Subcutaneous abdominal adipose tissue (tissue), 5 donors: ENCODE data around the gene ELMO2.

ENCODE experiments used
- H3K27ac ChIP-seq: one replicate; pipeline ENCODE4 v1.7.0; 2013; ENCODE audit warnings: low read depth, mild to moderate bottlenecking, inconsistent platforms, low read length, moderate library complexity
- H3K27me3 ChIP-seq, 5 donors: one replicate each; pipeline ENCODE4 v1.7.0; 2013; ENCODE audit warnings: low read length in 5 of 5, inconsistent platforms in 1 of 5; ENCODE audit not compliant: control insufficient read depth in 5 of 5, insufficient read depth in 4 of 5
- H3K36me3 ChIP-seq, 5 donors: one replicate each; pipeline ENCODE4 v1.7.0; 2013; ENCODE audit warnings: low read length in 5 of 5; ENCODE audit not compliant: control insufficient read depth in 5 of 5, insufficient read depth in 5 of 5
- H3K4me1 ChIP-seq, 5 donors: one replicate each; pipeline ENCODE4 v1.7.0; 2013; ENCODE audit warnings: low read length in 5 of 5, mild to moderate bottlenecking in 3 of 5, moderate library complexity in 1 of 5; ENCODE audit not compliant: control insufficient read depth in 5 of 5, insufficient read depth in 5 of 5
- H3K4me3 ChIP-seq, 5 donors: one replicate each; pipeline ENCODE4 v1.7.0; 2013; ENCODE audit warnings: low read length in 5 of 5, low read depth in 1 of 5
- H3K9ac ChIP-seq, 5 donors: one replicate each; pipeline ENCODE4 v1.7.0; 2013; ENCODE audit warnings: low read length in 5 of 5, mild to moderate bottlenecking in 4 of 5, moderate library complexity in 3 of 5
- H3K9me3 ChIP-seq, 5 donors: one replicate each; pipeline ENCODE4 v1.7.0; 2013; ENCODE audit warnings: low read length in 5 of 5; ENCODE audit not compliant: control insufficient read depth in 5 of 5
- donor health status: healthy.
- donor health status: healthy.
- donor health status: healthy.
- donor health status: healthy.
- donor health status: healthy.

The ELMO2 gene, protein sequence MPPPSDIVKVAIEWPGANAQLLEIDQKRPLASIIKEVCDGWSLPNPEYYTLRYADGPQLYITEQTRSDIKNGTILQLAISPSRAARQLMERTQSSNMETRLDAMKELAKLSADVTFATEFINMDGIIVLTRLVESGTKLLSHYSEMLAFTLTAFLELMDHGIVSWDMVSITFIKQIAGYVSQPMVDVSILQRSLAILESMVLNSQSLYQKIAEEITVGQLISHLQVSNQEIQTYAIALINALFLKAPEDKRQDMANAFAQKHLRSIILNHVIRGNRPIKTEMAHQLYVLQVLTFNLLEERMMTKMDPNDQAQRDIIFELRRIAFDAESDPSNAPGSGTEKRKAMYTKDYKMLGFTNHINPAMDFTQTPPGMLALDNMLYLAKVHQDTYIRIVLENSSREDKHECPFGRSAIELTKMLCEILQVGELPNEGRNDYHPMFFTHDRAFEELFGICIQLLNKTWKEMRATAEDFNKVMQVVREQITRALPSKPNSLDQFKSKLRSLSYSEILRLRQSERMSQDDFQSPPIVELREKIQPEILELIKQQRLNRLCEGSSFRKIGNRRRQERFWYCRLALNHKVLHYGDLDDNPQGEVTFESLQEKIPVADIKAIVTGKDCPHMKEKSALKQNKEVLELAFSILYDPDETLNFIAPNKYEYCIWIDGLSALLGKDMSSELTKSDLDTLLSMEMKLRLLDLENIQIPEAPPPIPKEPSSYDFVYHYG

DNA sequence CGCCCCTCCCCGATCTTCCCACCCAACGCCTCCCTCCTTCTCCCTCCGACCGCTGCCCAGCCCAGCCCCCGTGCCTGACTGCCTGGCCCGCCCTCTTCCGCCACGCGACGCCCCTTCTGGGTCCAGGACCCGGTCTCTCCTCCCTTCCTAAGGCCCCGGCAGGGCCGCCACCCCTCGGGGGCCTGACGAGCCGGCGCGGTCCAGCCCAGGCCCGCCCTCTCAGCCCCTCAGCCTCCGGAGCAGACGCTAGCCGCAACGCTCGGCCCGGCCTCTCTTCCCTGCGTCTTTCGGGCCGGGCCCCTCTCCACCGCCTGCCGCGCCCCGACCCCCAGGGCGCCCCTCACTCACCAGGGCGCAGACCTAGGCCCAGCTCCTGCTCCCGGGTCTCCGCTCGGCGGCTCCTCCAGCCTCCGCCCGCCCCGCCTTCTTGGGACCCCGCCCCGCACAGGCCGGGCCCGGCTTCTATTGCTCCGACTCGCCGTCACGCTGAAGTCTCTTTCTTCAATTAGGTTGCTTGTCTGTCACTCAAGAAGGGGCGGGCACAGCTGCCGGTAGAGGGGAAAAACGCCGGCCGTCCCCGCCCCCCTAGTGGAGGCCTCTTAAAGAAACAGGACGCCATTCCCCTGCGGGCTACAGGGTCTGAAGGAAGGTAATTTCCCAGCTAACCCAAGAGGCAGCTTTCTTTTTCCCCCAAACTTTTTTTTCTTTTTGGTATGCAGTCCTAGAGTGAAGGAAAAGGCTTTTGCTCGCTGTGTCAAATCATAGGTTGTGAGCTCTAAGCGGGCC, at the start of gene ELMO2:
Gene ELMO2, minus strand, starts transcription at position 416 of the 786 bp plus-strand sequence. CDS start 12,133 bp downstream, outside the sequence.
- H3K36me3 ChIP-seq, result no peaks in the 10 kb centered on the region
- peak within 1 kb of the TSS; percentile 79 to 91 (median 83) for H3K4me3 ChIP-seq
- H3K4me1 ChIP-seq, result peaks cover 14 to 60% (median 50%) of the 10 kb centered on the region in 5 donors
- no peaks in the 10 kb centered on the region for H3K27me3 ChIP-seq
- H3K27ac ChIP-seq, result peak within 1 kb of the TSS; percentile 86
- no peaks in the 10 kb centered on the region for H3K9me3 ChIP-seq
- H3K9ac ChIP-seq, result peak within 1 kb of the TSS; percentile 68 to 96 (median 86)

DNA sequence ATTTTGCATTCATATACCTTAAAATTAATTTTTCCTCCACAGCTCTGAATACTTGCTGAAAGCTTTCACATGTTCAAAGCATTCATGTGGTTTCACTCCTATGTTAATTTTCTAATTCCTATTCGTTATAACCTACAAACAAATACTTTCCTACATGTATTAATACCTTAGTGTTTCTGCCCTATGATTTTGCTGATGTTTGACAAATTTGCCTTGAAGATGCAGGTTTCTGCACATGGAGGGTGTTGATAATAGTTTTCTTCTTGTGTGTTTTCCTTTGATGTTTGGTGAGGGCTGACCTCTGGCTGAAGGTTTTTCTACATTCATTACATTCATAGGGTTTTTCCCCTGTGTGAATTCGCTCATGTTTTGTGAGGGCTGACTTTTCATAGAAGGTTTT, 49.3 kb upstream of the ELMO2 start:
- no peaks in the 10 kb centered on the region for H3K36me3 ChIP-seq
- no peak overlapping the region for H3K4me3 ChIP-seq
- H3K9me3 ChIP-seq, result peaks cover 5 to 10% (median 9%) of the 10 kb centered on the region in 5 donors
- peaks cover 11 to 21% (median 14%) of the 10 kb centered on the region in 5 donors for H3K27me3 ChIP-seq
- H3K9ac ChIP-seq, result no peak overlapping the region
- no peak overlapping the region for H3K27ac ChIP-seq
- peaks cover 0 to 8% (median 7%) of the 10 kb centered on the region in 5 donors for H3K4me1 ChIP-seq

DNA sequence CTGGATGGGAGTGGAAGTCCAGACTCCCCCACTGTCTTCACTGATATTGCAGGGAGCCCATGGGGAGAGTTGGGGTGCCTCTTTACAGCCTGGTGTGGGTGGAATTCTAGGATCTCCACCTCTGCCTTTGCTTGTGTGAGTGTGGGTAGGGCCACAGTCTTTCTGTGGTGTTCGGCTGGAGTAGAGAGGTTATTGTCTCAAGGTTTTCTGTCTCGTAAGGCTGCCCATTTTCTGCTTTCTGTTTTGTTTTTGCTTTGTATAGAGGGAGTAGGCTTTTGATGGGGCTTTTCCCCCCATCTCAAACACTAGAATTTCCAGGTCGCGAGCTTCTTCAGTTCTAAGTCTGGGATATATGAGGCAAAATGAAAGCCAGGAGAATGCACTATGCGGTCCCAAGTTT, 40.4 kb upstream of the ELMO2 start:
- Histone ChIP-seq H3K27me3 (peaks cover 0 to 7% (median 2%) of the 10 kb centered on the region in 5 donors), H3K4me3 (no peak overlapping the region), H3K36me3 (no peaks in the 10 kb centered on the region), H3K27ac (no peak overlapping the region), H3K9ac (no peak overlapping the region), H3K9me3 (peaks cover 0 to 3% (median 0%) of the 10 kb centered on the region in 5 donors), H3K4me1 (peaks cover 0 to 6% (median 2%) of the 10 kb centered on the region in 5 donors)

DNA sequence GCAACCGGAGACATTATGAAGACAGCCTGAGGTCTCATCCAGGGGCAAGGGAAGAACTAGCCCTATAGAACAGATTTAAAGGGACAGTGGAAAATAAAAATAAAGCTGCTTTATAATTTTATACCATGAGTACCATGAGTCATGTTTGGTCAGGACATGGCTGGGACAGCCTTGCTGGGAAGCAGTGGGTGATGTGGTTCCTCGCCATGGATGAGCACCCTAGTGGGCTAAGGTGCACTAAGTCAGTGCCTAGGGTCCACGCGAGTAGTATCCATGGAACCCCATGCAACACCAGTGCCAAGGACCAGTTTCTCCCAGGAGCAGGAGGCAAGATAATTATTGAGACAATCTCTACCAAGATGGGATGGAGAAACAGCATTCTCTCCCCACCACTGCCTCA, 33.4 kb upstream of the ELMO2 start:
- no peak overlapping the region for H3K27ac ChIP-seq
- H3K9ac ChIP-seq, result no peak overlapping the region
- H3K4me3 ChIP-seq, result no peak overlapping the region
- no peaks in the 10 kb centered on the region for H3K36me3 ChIP-seq
- H3K4me1 ChIP-seq, result peaks cover 0 to 9% (median 5%) of the 10 kb centered on the region in 5 donors
- peaks cover 0 to 3% (median 0%) of the 10 kb centered on the region in 5 donors for H3K9me3 ChIP-seq
- peaks cover 0 to 3% (median 0%) of the 10 kb centered on the region in 5 donors for H3K27me3 ChIP-seq

DNA sequence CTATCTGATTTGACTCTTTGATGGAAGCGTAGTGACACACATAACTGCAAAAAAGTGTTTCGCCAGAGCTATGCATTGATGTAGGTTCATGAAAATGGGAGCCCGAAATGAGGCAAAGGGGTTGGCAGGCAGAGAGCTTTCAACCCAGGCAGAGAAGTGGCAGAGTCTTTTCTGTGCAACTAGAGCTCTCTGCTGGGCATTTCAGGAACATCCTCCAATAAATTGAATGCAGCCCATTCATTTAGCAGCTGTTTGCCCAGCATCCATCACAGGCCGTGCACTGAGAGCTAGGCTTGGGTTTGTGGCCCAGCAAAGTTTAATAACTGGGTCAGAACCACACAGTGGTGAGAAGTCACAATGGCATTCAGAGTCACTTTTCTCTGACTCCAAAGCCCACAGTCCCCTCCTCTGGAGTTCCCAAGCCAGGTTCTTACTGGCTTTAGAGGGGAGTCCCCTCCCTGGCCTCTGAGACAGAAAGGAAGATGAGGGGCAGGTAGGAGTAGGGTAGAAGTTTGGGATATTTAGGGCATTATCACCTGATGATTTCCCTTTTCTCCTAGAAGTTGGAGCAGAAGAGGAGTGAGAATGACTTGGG, 31.8 kb upstream of the ELMO2 start:
- peaks cover 0 to 9% (median 5%) of the 10 kb centered on the region in 5 donors for H3K4me1 ChIP-seq
- no peak overlapping the region for H3K9ac ChIP-seq
- no peaks in the 10 kb centered on the region for H3K9me3 ChIP-seq
- no peak overlapping the region for H3K27ac ChIP-seq
- H3K36me3 ChIP-seq, result no peaks in the 10 kb centered on the region
- peaks cover 0 to 3% (median under 1%) of the 10 kb centered on the region in 5 donors for H3K27me3 ChIP-seq
- no peak overlapping the region for H3K4me3 ChIP-seq

DNA sequence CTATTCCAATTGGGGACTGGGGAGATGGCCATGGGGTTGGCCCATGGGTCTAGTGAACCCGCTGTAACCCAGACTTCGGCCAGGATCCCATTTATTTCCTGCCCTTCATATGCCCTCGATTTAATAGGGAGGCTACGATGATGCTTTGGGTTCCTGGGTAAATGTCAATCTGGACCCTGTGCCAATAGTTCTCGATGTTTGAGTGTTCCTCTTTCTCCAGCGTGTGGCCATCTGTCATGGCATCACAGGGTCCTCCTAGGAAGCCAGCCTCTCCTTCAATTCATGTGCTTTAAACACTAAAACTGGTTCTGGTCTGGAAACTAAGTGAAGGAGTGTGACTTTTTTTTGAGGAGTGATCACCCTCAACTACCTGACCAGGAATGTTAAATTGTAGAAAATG, 28.7 kb upstream of the ELMO2 start:
- Histone ChIP-seq H3K4me1 (peaks cover 0 to 6% (median 0%) of the 10 kb centered on the region in 5 donors), H3K9me3 (no peaks in the 10 kb centered on the region), H3K9ac (no peak overlapping the region), H3K27ac (no peak overlapping the region), H3K36me3 (no peaks in the 10 kb centered on the region), H3K27me3 (peaks cover 0 to 20% (median 11%) of the 10 kb centered on the region in 5 donors), H3K4me3 (no peak overlapping the region)

GRCh38 chr20:46434597-46434996, 28.2 kb upstream of the ELMO2 start:
- no peaks in the 10 kb centered on the region for H3K9me3 ChIP-seq
- no peak overlapping the region for H3K27ac ChIP-seq

GRCh38 chr20:46433051-46433450, 26.6 kb upstream of the ELMO2 start:
- Histone ChIP-seq H3K27ac (no peak overlapping the region), H3K9ac (no peak overlapping the region), H3K4me1 (peaks cover 0 to 6% (median 0%) of the 10 kb centered on the region in 5 donors), H3K4me3 (no peak overlapping the region), H3K36me3 (no peaks in the 10 kb centered on the region), H3K27me3 (peaks cover 0 to 24% (median 11%) of the 10 kb centered on the region in 5 donors), H3K9me3 (no peaks in the 10 kb centered on the region)

More at GRCh38 chr20:46434597-46434996, 28.2 kb upstream of the ELMO2 start:
- Histone ChIP-seq H3K27me3 (peaks cover 0 to 24% (median 11%) of the 10 kb centered on the region in 5 donors), H3K4me1 (peaks cover 0 to 6% (median 0%) of the 10 kb centered on the region in 5 donors), H3K36me3 (no peaks in the 10 kb centered on the region), H3K9ac (no peak overlapping the region), H3K4me3 (no peak overlapping the region)

- H3K4me3 ChIP-seq, result no peak overlapping the region
- peaks cover 0 to 6% (median 0%) of the 10 kb centered on the region in 5 donors for H3K4me1 ChIP-seq
- no peak overlapping the region for H3K27ac ChIP-seq
- H3K27me3 ChIP-seq, result peaks cover 0 to 28% (median 11%) of the 10 kb centered on the region in 5 donors
- H3K9me3 ChIP-seq, result no peaks in the 10 kb centered on the region
- no peak overlapping the region for H3K9ac ChIP-seq
- no peaks in the 10 kb centered on the region for H3K36me3 ChIP-seq
These were observed 24.7 kb upstream of the ELMO2 start for GRCh38 chr20:46430921-46431712.
